Fibroblast of villous mesenchyme (primary cell): ENCODE measurements around the gene SYCE3. TPM values are rescaled to one million over a fixed set of nuclear protein-coding genes. Genes with fewer than 3 reads are reported as not detected.
A peak's percentile ranks its signal among the peaks of the same experiment; 100 is the strongest.

Experiments used
- DNase-seq: peaks from one replicate; pipeline ENCODE4 v3.0.0-alpha.2; 2010; ENCODE audit warnings: low read depth
- H3K4me3 ChIP-seq: 2 replicates; pipeline ENCODE4 v1.5.1; 2011; ENCODE audit warnings: low read depth, mild to moderate bottlenecking, low read length
- CTCF ChIP-seq: IDR thresholded peaks from 2 replicates; pipeline ENCODE4 v1.5.1; 2012; ENCODE audit warnings: low read depth, mild to moderate bottlenecking, low read length; ENCODE audit not compliant: insufficient read depth
- total RNA-seq: library from RNA; depleted of rRNA; stranded (reverse); fragments of >200 nt; gene quantifications from 2 replicates; pipeline ENCODE4 v1.2.3, GENCODE V29; 2012

SYCE3 gene
- total RNA-seq, 1 donor: not detected

DNA sequence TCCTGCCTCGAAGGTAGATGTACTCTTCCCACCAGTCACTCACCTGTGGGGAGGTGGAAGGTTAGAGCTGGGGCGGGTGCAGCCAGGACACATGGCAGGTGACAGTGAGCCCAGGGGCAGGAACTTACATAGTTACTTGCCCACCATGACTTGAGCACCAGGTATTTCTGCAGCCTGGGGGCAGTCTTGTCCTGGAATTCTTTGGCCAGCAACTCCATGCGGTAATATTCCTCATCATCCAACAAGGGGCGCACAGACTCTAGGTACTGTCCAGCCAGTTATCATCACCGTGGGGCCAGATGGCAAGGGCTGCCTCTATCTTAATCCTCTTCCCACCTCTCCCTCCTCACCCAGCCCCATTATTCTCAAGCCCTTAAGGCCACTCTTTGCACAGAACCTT lies 13.4 kb upstream of the SYCE3 start:
- DNase-seq: peak; percentile 57
- no peak overlapping the region for H3K4me3 ChIP-seq
- peak; percentile 50 for TF ChIP-seq CTCF

DNA sequence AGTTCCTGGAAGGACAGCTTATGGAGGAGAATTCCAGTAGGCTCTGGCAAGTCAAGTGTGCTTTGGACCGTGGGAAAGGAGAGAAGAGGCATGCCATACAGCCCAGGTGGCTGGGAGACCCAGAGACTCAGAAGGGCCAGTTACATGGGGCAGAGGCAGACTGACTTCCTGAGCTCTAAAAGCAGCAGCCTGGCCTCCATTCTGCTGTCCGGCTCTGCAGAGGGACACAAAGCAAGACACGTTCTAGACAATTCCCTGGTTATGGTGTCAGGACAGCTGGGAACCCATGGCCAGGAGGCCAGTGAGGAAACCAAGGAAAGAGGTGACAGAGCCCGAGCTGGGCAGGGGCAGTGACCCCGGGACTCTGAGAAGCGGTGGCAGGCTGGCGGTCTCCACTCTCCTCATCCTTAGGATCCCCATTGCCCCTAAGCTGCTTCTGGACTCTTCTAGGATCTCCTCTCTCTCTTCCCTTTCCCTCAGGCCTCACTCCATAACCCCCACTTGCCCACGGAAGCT lies 12.8 kb upstream of the SYCE3 start:
- no peak for DNase-seq
- H3K4me3 ChIP-seq: no peak overlapping the region
- TF ChIP-seq CTCF: no peak

GRCh38 chr22:50574383-50574755 lies 11.7 kb upstream of the SYCE3 start:
- no peak for DNase-seq
- TF ChIP-seq CTCF: no peak
- H3K4me3 ChIP-seq: no peak overlapping the region

DNA sequence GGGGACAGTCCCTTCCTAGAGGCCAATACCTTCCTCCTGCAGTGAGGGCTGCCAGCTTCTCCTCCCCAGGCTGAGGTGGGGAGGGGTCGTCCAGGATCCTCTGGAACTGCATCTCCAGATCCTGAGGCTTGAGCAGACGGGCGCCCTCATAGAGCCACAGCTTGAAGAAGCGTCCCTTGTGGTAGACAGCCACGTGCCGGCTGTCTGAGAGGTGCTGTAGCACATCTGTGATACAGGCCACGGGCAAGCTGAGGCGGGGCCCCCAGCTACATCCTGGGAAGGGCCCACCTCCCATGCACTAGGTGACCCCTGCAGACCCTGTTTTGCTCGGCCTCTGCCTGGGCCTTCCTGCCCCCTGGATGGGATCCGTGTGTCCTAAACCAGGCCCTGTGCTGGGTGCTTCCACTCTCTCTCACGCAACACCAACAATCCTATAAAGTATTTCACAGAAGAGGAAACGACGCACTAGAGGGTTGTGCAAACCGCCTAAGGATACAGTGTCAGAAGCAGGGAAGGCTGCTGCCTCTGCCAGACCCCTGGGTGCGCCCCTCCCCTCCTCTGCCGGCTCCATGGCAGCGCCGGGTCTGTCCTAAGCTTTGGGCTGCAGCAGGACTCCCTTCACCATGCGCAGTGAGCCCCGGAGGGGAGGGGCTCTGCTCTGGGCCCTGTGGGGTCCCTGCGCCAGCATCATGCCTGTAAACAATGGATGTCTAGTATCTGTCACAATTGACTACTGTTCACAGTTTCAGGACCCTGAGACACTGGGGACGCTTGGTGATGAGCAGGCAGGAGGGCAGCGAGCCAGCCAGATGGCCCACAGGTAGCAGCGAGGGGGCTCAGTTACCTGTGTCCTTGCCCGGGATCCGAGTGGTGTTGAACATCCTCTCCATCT lies 11.0 kb upstream of the SYCE3 start:
- no peak for DNase-seq
- no peak overlapping the region for H3K4me3 ChIP-seq
- no peak for TF ChIP-seq CTCF

DNA sequence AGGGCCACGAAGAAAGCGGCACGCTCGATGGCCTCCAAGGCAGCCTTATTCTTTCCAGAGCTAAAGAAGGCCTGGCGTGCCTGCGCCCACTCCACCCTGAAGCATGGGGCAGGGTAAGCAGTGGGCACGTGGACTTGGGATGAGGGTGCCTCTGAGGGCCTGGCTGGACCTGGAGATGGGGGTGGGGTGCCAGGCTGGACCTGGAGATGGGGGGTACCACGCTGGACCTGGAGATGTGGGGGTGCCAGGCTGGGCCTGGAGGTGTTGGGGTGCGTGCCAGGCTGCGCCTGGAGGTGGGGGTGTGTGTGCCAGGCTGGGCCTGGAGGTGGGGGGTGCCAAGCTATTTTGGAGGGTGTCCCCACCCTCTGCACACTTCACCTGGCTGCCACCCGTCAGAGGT lies 10.2 kb upstream of the SYCE3 start:
- H3K4me3 ChIP-seq: no peak overlapping the region
- no peak for TF ChIP-seq CTCF
- DNase-seq: no peak

DNA sequence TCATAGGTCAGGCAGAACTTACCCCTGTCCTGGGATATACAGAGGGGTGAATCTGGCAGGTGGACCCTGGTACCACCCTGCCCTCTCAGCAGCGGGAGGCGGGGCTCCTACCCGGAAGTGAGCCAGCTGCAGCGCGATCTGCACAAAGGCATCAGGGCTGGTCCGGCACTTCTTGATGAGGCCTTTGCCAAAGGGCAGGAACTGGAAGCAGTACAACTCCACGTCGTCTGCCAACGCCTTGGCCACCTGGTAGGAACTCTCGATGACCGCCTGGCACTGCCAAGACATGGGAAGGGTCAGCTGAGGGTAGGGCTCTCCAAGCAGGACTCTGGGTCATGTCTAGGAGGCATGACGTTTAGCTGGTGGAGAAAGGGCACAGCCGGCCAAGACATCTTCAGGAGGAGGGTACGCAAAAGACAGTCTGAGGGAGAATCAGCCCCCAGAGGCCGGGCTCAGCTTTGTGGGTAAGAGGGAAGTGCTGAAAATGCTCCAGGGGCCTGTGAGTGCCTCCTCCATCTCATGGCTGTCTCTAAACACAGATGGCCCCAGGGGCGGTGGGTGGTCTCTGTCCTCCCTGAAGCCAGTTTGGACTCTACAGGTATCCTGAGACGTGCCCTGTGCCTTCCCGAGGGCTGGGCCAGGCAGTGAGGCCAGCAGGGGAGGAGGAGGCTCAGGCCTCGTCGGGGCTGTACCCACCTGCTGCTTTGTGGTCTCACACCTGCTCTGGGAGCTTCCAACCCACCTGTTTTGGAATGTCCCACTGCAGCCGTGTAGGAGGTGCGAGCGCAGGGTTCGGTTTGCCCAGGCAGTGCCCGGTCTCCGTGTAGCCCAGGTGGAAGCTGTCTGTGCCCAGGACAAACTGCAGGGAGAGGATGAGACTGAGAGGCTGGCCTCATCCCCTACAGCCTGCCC lies 8.8 kb upstream of the SYCE3 start:
- TF ChIP-seq CTCF: no peak
- no peak overlapping the region for H3K4me3 ChIP-seq
- no peak for DNase-seq
